HepG2 (cell line): Measurements from ENCODE around the gene SEMA3F. TPM values are rescaled to one million over a fixed set of nuclear protein-coding genes. Genes with fewer than 3 reads are reported as not detected.

Experiments
- CHCHD3 ChIP-seq: sonication (generic); formaldehyde crosslinking; IDR thresholded peaks from 2 replicates; pipeline ENCODE4 v1.8.0; 2022; ENCODE audit warnings: mild to moderate bottlenecking, missing genetic modification reagents, moderate library complexity
- ESRRA ChIP-seq: sonication (generic); formaldehyde crosslinking; IDR thresholded peaks from 2 replicates; pipeline ENCODE4 v1.5.1; 2020; ENCODE audit warnings: mild to moderate bottlenecking, low read depth, missing genetic modification reagents
- HIC2 ChIP-seq: sonication (generic); formaldehyde crosslinking; IDR thresholded peaks from 2 replicates; pipeline ENCODE4 v1.9.0; 2022; ENCODE audit warnings: low read depth, missing genetic modification reagents
- JARID2 ChIP-seq: sonication (generic); formaldehyde crosslinking; IDR thresholded peaks from 2 replicates; pipeline ENCODE4 v1.8.1; 2023; ENCODE audit warnings: missing genetic modification reagents, inconsistent platforms; ENCODE audit not compliant: insufficient replicate concordance
- KDM4B ChIP-seq: sonication (generic); formaldehyde crosslinking; IDR thresholded peaks from 2 replicates; pipeline ENCODE4 v1.4.0; 2020; ENCODE audit warnings: missing genetic modification reagents
- MTA3 ChIP-seq: sonication (generic); formaldehyde crosslinking; IDR thresholded peaks from 2 replicates; pipeline ENCODE4 v1.4.0; 2020; ENCODE audit warnings: missing genetic modification reagents
- RFX5 ChIP-seq: IDR thresholded peaks from 2 replicates; pipeline ENCODE4 v1.6.1; 2011; ENCODE audit warnings: low read depth, low read length, improper control_type of control experiment
- SMAD3 ChIP-seq: sonication (generic); formaldehyde crosslinking; IDR thresholded peaks from 2 replicates; pipeline ENCODE4 v1.4.0; 2020; ENCODE audit warnings: missing genetic modification reagents
- SOX13 ChIP-seq, 3 experiments: fragments of 450-650 bp in 1 of 3; sonication (generic) in 1 of 3; formaldehyde crosslinking in 1 of 3; IDR thresholded peaks in 2 of 3; conservative IDR thresholded peaks in 1 of 3; 2 replicates each; pipeline versions ENCODE4 v1.5.0 to v1.6.1; 2016 to 2020; ENCODE audit warnings: antibody characterized with exemption in 1 of 3, mild to moderate bottlenecking in 1 of 3, missing compliant biosample characterization in 1 of 3, missing genetic modification reagents in 1 of 3, moderate library complexity in 1 of 3
- SRSF9 ChIP-seq: fragments of 200-400 bp; formaldehyde crosslinking; IDR thresholded peaks from 2 replicates; pipeline ENCODE4 v1.6.1; 2018; ENCODE audit warnings: borderline replicate concordance, mild to moderate bottlenecking, low read depth, low read length; ENCODE audit not compliant: insufficient read depth, poor library complexity, severe bottlenecking
- ZFP41 ChIP-seq: sonication (generic); formaldehyde crosslinking; IDR thresholded peaks from 2 replicates; pipeline ENCODE4 v1.4.0; 2020; ENCODE audit warnings: mild to moderate bottlenecking, missing genetic modification reagents, borderline replicate concordance
- ZNF496 ChIP-seq: sonication (generic); formaldehyde crosslinking; IDR thresholded peaks from 2 replicates; pipeline ENCODE4 v1.8.1; 2023; ENCODE audit warnings: mild to moderate bottlenecking, moderate library complexity, missing genetic modification reagents; ENCODE audit not compliant: insufficient replicate concordance
- ZSCAN29 ChIP-seq: sonication (generic); formaldehyde crosslinking; conservative IDR thresholded peaks from 2 replicates; pipeline ENCODE4 v1.4.0; 2020; ENCODE audit warnings: mild to moderate bottlenecking, missing genetic modification reagents
- polyA plus RNA-seq, 8 experiments: library from polyadenylated mRNA; depleted of rRNA in 3 of 8; stranded (reverse) in 7 of 8; unstranded in 1 of 8; fragments of >200 nt; fragmentation: Illumina TruSeq in 4 of 8; extraction: Trizol in 4 of 8; gene quantifications; 2 replicates each; pipeline versions ENCODE4 v1.2.1 to v1.2.3, GENCODE V29; 2011 to 2016; ENCODE audit warnings: low read depth in 4 of 8, missing spikeins in 1 of 8, mixed read lengths in 1 of 8; ENCODE audit not compliant: insufficient read depth in 1 of 8
- total RNA-seq, 5 experiments: library from RNA; depleted of rRNA; stranded (reverse); fragments of >200 nt; fragmentation: Illumina TruSeq; extraction: Trizol; gene quantifications; 2 replicates each; pipeline ENCODE4 v1.2.3, GENCODE V29; 2016; ENCODE audit warnings: low read depth in 1 of 5
- TF ChIP-seq, protein P1 (sequence below): sonication (generic); formaldehyde crosslinking; IDR thresholded peaks from 2 replicates; pipeline ENCODE4 v1.4.0; 2020; ENCODE audit warnings: missing genetic modification reagents
- TF ChIP-seq, protein P2 (sequence below): sonication (generic); formaldehyde crosslinking; IDR thresholded peaks from 2 replicates; pipeline ENCODE4 v1.5.0; 2020; ENCODE audit warnings: mild to moderate bottlenecking, missing genetic modification reagents
- TF ChIP-seq, protein P3 (sequence below): sonication (generic); formaldehyde crosslinking; IDR thresholded peaks from 2 replicates; pipeline ENCODE4 v1.5.1; 2020; ENCODE audit warnings: mild to moderate bottlenecking, moderate library complexity, missing genetic modification reagents

Gene SEMA3F
- total and polyA plus RNA-seq, 2 of the 13 experiments (the other 11 are each of a cell fraction or from before 2014, with no cell fraction given), result 7.6 to 17.2 TPM

DNA sequence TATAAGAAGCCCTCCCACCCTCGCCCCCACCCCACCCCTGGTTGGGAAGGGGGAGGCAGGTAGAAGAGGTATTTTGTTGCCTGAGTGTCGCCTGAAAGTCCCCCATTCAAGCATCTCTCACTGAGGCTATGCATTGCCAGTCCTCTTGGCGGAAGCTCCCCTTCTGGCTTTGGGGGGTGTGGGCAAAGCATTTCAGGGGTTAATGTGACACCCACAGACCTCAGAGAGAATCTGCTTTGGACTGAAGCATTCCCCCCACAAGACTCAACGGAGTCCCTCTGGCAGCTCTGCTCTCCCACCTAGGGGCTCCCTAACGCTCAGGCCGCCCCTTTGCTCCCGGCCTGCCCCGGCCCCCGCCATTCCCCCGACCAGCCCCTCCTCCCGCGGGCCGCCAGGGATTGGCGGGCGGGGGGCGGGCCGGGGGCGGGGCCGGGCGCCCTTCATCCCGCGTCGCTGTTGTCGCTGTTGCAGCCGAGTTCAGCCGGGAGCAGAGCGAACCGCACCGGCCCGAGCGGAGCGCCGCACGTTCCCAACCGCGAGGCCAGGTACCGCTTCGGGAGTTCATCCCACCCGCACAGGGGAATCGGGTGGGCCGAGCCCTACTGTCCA lies 49.8 kb downstream of the SEMA3F start, which contains the start of gene SLC38A3 (continued):
- TF ChIP-seq, protein P1, sequence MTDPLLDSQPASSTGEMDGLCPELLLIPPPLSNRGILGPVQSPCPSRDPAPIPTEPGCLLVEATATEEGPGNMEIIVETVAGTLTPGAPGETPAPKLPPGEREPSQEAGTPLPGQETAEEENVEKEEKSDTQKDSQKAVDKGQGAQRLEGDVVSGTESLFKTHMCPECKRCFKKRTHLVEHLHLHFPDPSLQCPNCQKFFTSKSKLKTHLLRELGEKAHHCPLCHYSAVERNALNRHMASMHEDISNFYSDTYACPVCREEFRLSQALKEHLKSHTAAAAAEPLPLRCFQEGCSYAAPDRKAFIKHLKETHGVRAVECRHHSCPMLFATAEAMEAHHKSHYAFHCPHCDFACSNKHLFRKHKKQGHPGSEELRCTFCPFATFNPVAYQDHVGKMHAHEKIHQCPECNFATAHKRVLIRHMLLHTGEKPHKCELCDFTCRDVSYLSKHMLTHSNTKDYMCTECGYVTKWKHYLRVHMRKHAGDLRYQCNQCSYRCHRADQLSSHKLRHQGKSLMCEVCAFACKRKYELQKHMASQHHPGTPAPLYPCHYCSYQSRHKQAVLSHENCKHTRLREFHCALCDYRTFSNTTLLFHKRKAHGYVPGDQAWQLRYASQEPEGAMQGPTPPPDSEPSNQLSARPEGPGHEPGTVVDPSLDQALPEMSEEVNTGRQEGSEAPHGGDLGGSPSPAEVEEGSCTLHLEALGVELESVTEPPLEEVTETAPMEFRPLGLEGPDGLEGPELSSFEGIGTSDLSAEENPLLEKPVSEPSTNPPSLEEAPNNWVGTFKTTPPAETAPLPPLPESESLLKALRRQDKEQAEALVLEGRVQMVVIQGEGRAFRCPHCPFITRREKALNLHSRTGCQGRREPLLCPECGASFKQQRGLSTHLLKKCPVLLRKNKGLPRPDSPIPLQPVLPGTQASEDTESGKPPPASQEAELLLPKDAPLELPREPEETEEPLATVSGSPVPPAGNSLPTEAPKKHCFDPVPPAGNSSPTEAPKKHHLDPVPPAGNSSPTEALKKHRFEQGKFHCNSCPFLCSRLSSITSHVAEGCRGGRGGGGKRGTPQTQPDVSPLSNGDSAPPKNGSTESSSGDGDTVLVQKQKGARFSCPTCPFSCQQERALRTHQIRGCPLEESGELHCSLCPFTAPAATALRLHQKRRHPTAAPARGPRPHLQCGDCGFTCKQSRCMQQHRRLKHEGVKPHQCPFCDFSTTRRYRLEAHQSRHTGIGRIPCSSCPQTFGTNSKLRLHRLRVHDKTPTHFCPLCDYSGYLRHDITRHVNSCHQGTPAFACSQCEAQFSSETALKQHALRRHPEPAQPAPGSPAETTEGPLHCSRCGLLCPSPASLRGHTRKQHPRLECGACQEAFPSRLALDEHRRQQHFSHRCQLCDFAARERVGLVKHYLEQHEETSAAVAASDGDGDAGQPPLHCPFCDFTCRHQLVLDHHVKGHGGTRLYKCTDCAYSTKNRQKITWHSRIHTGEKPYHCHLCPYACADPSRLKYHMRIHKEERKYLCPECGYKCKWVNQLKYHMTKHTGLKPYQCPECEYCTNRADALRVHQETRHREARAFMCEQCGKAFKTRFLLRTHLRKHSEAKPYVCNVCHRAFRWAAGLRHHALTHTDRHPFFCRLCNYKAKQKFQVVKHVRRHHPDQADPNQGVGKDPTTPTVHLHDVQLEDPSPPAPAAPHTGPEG, result no peak
- TF ChIP-seq SOX13 (IDR thresholded peaks at IDR 0.05), result no peak
- no peak for TF ChIP-seq SOX13 (CRISPR knock-in tag; conservative IDR thresholded peaks at IDR 0.05 in 1 of 2, IDR thresholded peaks at IDR 0.05 in 1 of 2)
- TF ChIP-seq JARID2 (CRISPR knock-in tag), result no peak
- TF ChIP-seq ZSCAN29, result no peak
- TF ChIP-seq ZNF496, result no peak
- TF ChIP-seq CHCHD3 (CRISPR knock-in tag), result no peak
- TF ChIP-seq HIC2 (CRISPR knock-in tag), result no peak
- TF ChIP-seq, protein P2, sequence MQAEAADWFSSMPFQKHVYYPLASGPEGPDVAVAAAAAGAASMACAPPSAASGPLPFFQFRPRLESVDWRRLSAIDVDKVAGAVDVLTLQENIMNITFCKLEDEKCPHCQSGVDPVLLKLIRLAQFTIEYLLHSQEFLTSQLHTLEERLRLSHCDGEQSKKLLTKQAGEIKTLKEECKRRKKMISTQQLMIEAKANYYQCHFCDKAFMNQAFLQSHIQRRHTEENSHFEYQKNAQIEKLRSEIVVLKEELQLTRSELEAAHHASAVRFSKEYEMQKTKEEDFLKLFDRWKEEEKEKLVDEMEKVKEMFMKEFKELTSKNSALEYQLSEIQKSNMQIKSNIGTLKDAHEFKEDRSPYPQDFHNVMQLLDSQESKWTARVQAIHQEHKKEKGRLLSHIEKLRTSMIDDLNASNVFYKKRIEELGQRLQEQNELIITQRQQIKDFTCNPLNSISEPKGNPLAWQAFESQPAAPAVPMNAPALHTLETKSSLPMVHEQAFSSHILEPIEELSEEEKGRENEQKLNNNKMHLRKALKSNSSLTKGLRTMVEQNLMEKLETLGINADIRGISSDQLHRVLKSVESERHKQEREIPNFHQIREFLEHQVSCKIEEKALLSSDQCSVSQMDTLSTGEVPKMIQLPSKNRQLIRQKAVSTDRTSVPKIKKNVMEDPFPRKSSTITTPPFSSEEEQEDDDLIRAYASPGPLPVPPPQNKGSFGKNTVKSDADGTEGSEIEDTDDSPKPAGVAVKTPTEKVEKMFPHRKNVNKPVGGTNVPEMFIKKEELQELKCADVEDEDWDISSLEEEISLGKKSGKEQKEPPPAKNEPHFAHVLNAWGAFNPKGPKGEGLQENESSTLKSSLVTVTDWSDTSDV, result no peak
- TF ChIP-seq ZFP41 (CRISPR knock-in tag), result no peak
- TF ChIP-seq SMAD3, result no peak; the same call in 1 of the 2 replicates
- no peak for TF ChIP-seq RFX5
- no peak for TF ChIP-seq MTA3 (CRISPR knock-in tag)
- no peak for TF ChIP-seq KDM4B (CRISPR knock-in tag)
- TF ChIP-seq SRSF9, result no peak
- no peak for TF ChIP-seq ESRRA (CRISPR knock-in tag)
- TF ChIP-seq, protein P3, sequence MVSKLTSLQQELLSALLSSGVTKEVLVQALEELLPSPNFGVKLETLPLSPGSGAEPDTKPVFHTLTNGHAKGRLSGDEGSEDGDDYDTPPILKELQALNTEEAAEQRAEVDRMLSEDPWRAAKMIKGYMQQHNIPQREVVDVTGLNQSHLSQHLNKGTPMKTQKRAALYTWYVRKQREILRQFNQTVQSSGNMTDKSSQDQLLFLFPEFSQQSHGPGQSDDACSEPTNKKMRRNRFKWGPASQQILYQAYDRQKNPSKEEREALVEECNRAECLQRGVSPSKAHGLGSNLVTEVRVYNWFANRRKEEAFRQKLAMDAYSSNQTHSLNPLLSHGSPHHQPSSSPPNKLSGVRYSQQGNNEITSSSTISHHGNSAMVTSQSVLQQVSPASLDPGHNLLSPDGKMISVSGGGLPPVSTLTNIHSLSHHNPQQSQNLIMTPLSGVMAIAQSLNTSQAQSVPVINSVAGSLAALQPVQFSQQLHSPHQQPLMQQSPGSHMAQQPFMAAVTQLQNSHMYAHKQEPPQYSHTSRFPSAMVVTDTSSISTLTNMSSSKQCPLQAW (CRISPR knock-in tag), result no peak; the same call in 1 of the 2 replicates
